Smooth muscle cell (in vitro differentiated cells): ENCODE measurements around the gene OR6C70. TPM values are rescaled to one million over a fixed set of nuclear protein-coding genes. Genes with fewer than 3 reads are reported as not detected.

Experiments
- DNase-seq: peaks from one replicate; lab custom pipeline; 2025; ENCODE audit not compliant: unreplicated experiment; lab: John Stamatoyannopoulos, UW
- H2AFZ ChIP-seq: fragments of 200-600 bp; sonication (generic); 2 replicates; pipeline ENCODE4 v1.6.0; 2016; ENCODE audit warnings: antibody characterized with exemption, low read depth, mild to moderate bottlenecking
- H3F3A ChIP-seq: fragments of 200-600 bp; sonication (generic); 2 replicates; pipeline ENCODE4 v1.6.0; 2017; ENCODE audit warnings: antibody characterized with exemption, low read depth
- H3K27ac ChIP-seq: fragments of 200-600 bp; sonication (generic); 2 replicates; pipeline ENCODE4 v1.5.1; 2016; ENCODE audit warnings: low read depth, mild to moderate bottlenecking
- H3K27me3 ChIP-seq: fragments of 200-600 bp; sonication (generic); 2 replicates; pipeline ENCODE4 v1.6.1; 2016; ENCODE audit warnings: low read depth, mild to moderate bottlenecking
- H3K36me3 ChIP-seq: fragments of 200-600 bp; sonication (generic); 2 replicates; pipeline ENCODE4 v1.5.1; 2016; ENCODE audit warnings: low read depth
- H3K4me1 ChIP-seq: fragments of 200-600 bp; sonication (generic); 2 replicates; pipeline ENCODE4 v1.5.1; 2016; ENCODE audit warnings: low read depth
- H3K4me2 ChIP-seq: fragments of 200-600 bp; sonication (generic); 2 replicates; pipeline ENCODE4 v1.6.0; 2016; ENCODE audit warnings: mild to moderate bottlenecking
- H3K4me3 ChIP-seq: fragments of 200-600 bp; sonication (generic); 2 replicates; pipeline ENCODE4 v1.5.1; 2016; ENCODE audit warnings: mild to moderate bottlenecking
- H3K79me2 ChIP-seq: fragments of 200-600 bp; sonication (generic); 2 replicates; pipeline ENCODE4 v1.6.0; 2016; ENCODE audit warnings: low read depth, mild to moderate bottlenecking
- H3K9ac ChIP-seq: fragments of 200-600 bp; sonication (generic); 2 replicates; pipeline ENCODE4 v1.6.0; 2016; ENCODE audit warnings: low read depth
- H3K9me3 ChIP-seq: fragments of 200-600 bp; sonication (generic); replicated peaks from 2 replicates; pipeline ENCODE4 v1.5.1; 2016; ENCODE audit warnings: low read depth
- H4K20me1 ChIP-seq: fragments of 200-600 bp; sonication (generic); 2 replicates; pipeline ENCODE4 v1.6.0; 2016; ENCODE audit warnings: low read depth
- CTCF ChIP-seq: fragments of 200-600 bp; sonication (generic); IDR thresholded peaks from 2 replicates; pipeline ENCODE4 v1.5.1; 2017; ENCODE audit warnings: borderline replicate concordance, mild to moderate bottlenecking, antibody characterized with exemption; ENCODE audit not compliant: insufficient read depth, poor library complexity, severe bottlenecking
- WGBS: methylation state at CpG from one replicate; pipeline ENCODE4 v1.1.7; 2016; ENCODE audit warnings: low lambda C conversion rate; 5-methylcytosine and 5-hydroxymethylcytosine counted together
- polyA plus RNA-seq: library from polyadenylated mRNA; unstranded; fragments of >200 nt; fragmentation: Nextera tagmentation; extraction: Ambion mirVana; gene quantifications from 2 replicates; pipeline ENCODE4 v1.2.1, GENCODE V29; 2016
- total RNA-seq: library from RNA; depleted of rRNA; stranded (reverse); fragments of >200 nt; gene quantifications from 2 replicates; pipeline ENCODE4 v1.2.3, GENCODE V29; 2014

OR6C70 gene
- total and polyA plus RNA-seq, 2 experiments from 2014 or later, result not detected

GRCh38 chr12:55428331-55429243 lies 41.4 kb downstream of the OR6C70 start:
- H3K4me1 ChIP-seq, result no peaks in the 10 kb centered on the region
- DNase-seq, result no peak
- 58% methylated on average over 1 of the region's 1 CpG for WGBS

GRCh38 chr12:55425954-55426353 lies 44.0 kb downstream of the OR6C70 start, which contains the start of gene OR6C76:
Gene OR6C76 (plus strand): TSS chr12:55426254. CDS start chr12:55426254, 0 bp downstream.
- H3K4me2 ChIP-seq, result no peak within 1 kb of the TSS
- WGBS, result 91% methylated on average over 4 of the region's 4 CpGs

More at GRCh38 chr12:55428331-55429243, 41.4 kb downstream of the OR6C70 start:
- H3K9me3 ChIP-seq, result no peaks in the 10 kb centered on the region
- H3K27ac ChIP-seq, result no peak overlapping the region
- H3F3A ChIP-seq, result no peaks in the 10 kb centered on the region
- H2AFZ ChIP-seq, result no peak overlapping the region
- H3K9ac ChIP-seq, result no peak overlapping the region
- H3K4me3 ChIP-seq, result no peak overlapping the region
- H4K20me1 ChIP-seq, result no peaks in the 10 kb centered on the region
- no peaks in the 10 kb centered on the region for H3K27me3 ChIP-seq
- no peak for TF ChIP-seq CTCF
- no peaks in the 10 kb centered on the region for H3K79me2 ChIP-seq
- H3K36me3 ChIP-seq, result no peaks in the 10 kb centered on the region
- no peak overlapping the region for H3K4me2 ChIP-seq

GRCh38 chr12:55420307-55420962 lies 49.5 kb downstream of the OR6C70 start:
- Histone ChIP-seq H3K9me3 (no peaks in the 10 kb centered on the region), H3K4me1 (peaks cover 3% of the 10 kb centered on the region), H3K4me3 (no peak overlapping the region), H3K4me2 (no peak overlapping the region), H3K27ac (no peak overlapping the region), H3K9ac (no peak overlapping the region), H4K20me1 (no peaks in the 10 kb centered on the region), H3K36me3 (no peaks in the 10 kb centered on the region), H2AFZ (no peak overlapping the region), H3K79me2 (no peaks in the 10 kb centered on the region), H3K27me3 (no peaks in the 10 kb centered on the region), H3F3A (no peaks in the 10 kb centered on the region)
- DNase-seq, result no peak
- TF ChIP-seq CTCF, result no peak
- WGBS, result 96% methylated on average over 2 of the region's 2 CpGs

More at GRCh38 chr12:55425954-55426353, 44.0 kb downstream of the OR6C70 start, which contains the start of gene OR6C76:
- no peak within 1 kb of the TSS for H3K4me3 ChIP-seq
- no peaks in the 10 kb centered on the region for H4K20me1 ChIP-seq
- no peaks in the 10 kb centered on the region for H3K79me2 ChIP-seq
- no peaks in the 10 kb centered on the region for H3K27me3 ChIP-seq
- DNase-seq, result no peak
- H3K9ac ChIP-seq, result no peak within 1 kb of the TSS
- TF ChIP-seq CTCF, result no peak
- no peaks in the 10 kb centered on the region for H3K36me3 ChIP-seq
- no peaks in the 10 kb centered on the region for H3F3A ChIP-seq
- H3K27ac ChIP-seq, result no peak within 1 kb of the TSS
- H2AFZ ChIP-seq, result no peak within 1 kb of the TSS
- no peaks in the 10 kb centered on the region for H3K9me3 ChIP-seq
- H3K4me1 ChIP-seq, result no peaks in the 10 kb centered on the region

Other genes starting within 250 kb of the OR6C70 start
- not detected in 2 replicates for gene OR10A7, start 249.1 kb downstream of the OR6C70 start, total RNA-seq
- not detected in 2 replicates for gene OR10A7, start 249.1 kb downstream of the OR6C70 start, polyA plus RNA-seq
- not detected in 2 replicates for gene OR6C74, start 225.5 kb downstream of the OR6C70 start, total RNA-seq
- gene OR6C74, start 225.5 kb downstream of the OR6C70 start, polyA plus RNA-seq, result not detected in 2 replicates
- gene OR6C6, start 173.6 kb downstream of the OR6C70 start, total RNA-seq, result not detected in 2 replicates
- not detected in 2 replicates for gene OR6C6, start 173.6 kb downstream of the OR6C70 start, polyA plus RNA-seq
- gene OR6C1, start 155.8 kb downstream of the OR6C70 start, total RNA-seq, result not detected in 2 replicates
- gene OR6C1, start 155.8 kb downstream of the OR6C70 start, polyA plus RNA-seq, result not detected in 2 replicates
- gene OR6C3, start 139.4 kb downstream of the OR6C70 start, total RNA-seq, result not detected in 2 replicates
- not detected in 2 replicates for gene OR6C3, start 139.4 kb downstream of the OR6C70 start, polyA plus RNA-seq
- not detected in 2 replicates for gene OR6C75, start 107.2 kb downstream of the OR6C70 start, total RNA-seq
- not detected in 2 replicates for gene OR6C75, start 107.2 kb downstream of the OR6C70 start, polyA plus RNA-seq
- not detected in 2 replicates for gene OR6C65, start 69.6 kb downstream of the OR6C70 start, total RNA-seq
- not detected in 2 replicates for gene OR6C65, start 69.6 kb downstream of the OR6C70 start, polyA plus RNA-seq
- gene OR6C76, start 43.9 kb downstream of the OR6C70 start, total RNA-seq, result not detected in 2 replicates
- not detected in 2 replicates for gene OR6C76, start 43.9 kb downstream of the OR6C70 start, polyA plus RNA-seq
- gene OR6C2, start 26.1 kb downstream of the OR6C70 start, total RNA-seq, result not detected in 2 replicates
- gene OR6C2, start 26.1 kb downstream of the OR6C70 start, polyA plus RNA-seq, result not detected in 2 replicates
- not detected in 2 replicates for gene OR6C68, start 22.2 kb upstream of the OR6C70 start, total RNA-seq
- gene OR6C68, start 22.2 kb upstream of the OR6C70 start, polyA plus RNA-seq, result not detected in 2 replicates
- not detected in 2 replicates for gene OR6C4, start 79.5 kb upstream of the OR6C70 start, total RNA-seq
- gene OR6C4, start 79.5 kb upstream of the OR6C70 start, polyA plus RNA-seq, result not detected in 2 replicates
- gene OR2AP1, start 102.3 kb upstream of the OR6C70 start, total RNA-seq, result not detected in 2 replicates
- not detected in 2 replicates for gene OR2AP1, start 102.3 kb upstream of the OR6C70 start, polyA plus RNA-seq
- not detected in 2 replicates for gene OR10P1, start 166.8 kb upstream of the OR6C70 start, total RNA-seq
- not detected in 2 replicates for gene OR10P1, start 166.8 kb upstream of the OR6C70 start, polyA plus RNA-seq
- 0.90 and 1.3 TPM in 2 replicates for gene ITGA7, start 237.8 kb upstream of the OR6C70 start, total RNA-seq
- 1.1 and 1.6 TPM in 2 replicates for gene ITGA7, start 237.8 kb upstream of the OR6C70 start, polyA plus RNA-seq
- 107 and 146 TPM in 2 replicates for gene BLOC1S1, start 245.9 kb upstream of the OR6C70 start, total RNA-seq
- 142 and 150 TPM in 2 replicates for gene BLOC1S1, start 245.9 kb upstream of the OR6C70 start, polyA plus RNA-seq